WTC11 (cell line): ENCODE measurements around the gene CYP26A1. TPM values are rescaled to one million over a fixed set of nuclear protein-coding genes. Genes with fewer than 3 reads are reported as not detected.

Experiments
- ATAC-seq: fragments of 200-7000 bp; cut with Tn5 transposase; 2 replicates; pipeline ENCODE4 v1.10.0; 2021; ENCODE audit warnings: mild to moderate bottlenecking, moderate library complexity
- CTCF ChIA-PET: fragments of 300-600 bp; sonication (Branson Sonifier 250); formaldehyde crosslinking; loops from one replicate; lab custom pipeline; 2021; ENCODE audit warnings: antibody characterized with exemption; lab: Charles Lee
- POLR2A ChIA-PET: fragments of 350-600 bp; sonication (Branson Sonifier 250); formaldehyde crosslinking; loops from one replicate; lab custom pipeline; 2021; ENCODE audit warnings: antibody characterized with exemption; lab: Charles Lee
- DNase-seq: peaks from one replicate; pipeline ENCODE4 v3.0.0; 2021; ENCODE audit warnings: low spot score
- H3K27ac Mint-ChIP-seq: 2 replicates; pipeline ENCODE4 v1.8.0; 2021; ENCODE audit warnings: mixed read lengths
- H3K27me3 Mint-ChIP-seq: 2 replicates; pipeline ENCODE4 v1.8.0; 2021; ENCODE audit warnings: low read depth, mild to moderate bottlenecking, moderate library complexity, mixed read lengths
- H3K36me3 Mint-ChIP-seq: 2 replicates; pipeline ENCODE4 v1.8.0; 2021; ENCODE audit warnings: mixed read lengths
- H3K4me1 Mint-ChIP-seq: 2 replicates; pipeline ENCODE4 v1.8.0; 2022; ENCODE audit warnings: mixed read lengths
- H3K4me3 Mint-ChIP-seq: 2 replicates; pipeline ENCODE4 v1.8.0; 2021; ENCODE audit warnings: mild to moderate bottlenecking, moderate library complexity, mixed read lengths
- H3K9me3 Mint-ChIP-seq: 2 replicates; pipeline ENCODE4 v1.8.0; 2021; ENCODE audit warnings: mixed read lengths
- CREB1 ChIP-seq: sonication (generic); formaldehyde crosslinking; IDR thresholded peaks from 2 replicates; pipeline ENCODE4 v1.8.0; 2023; ENCODE audit warnings: mild to moderate bottlenecking, missing genetic modification reagents
- EMX1 ChIP-seq: fragments of 250-450 bp; sonication (Bioruptor Pico); IDR thresholded peaks from 2 replicates; pipeline ENCODE4 v1.8.0; 2021; ENCODE audit warnings: mild to moderate bottlenecking
- FOXJ3 ChIP-seq: sonication (generic); formaldehyde crosslinking; IDR thresholded peaks from 2 replicates; pipeline ENCODE4 v1.9.0; 2021; ENCODE audit warnings: missing genetic modification reagents, mild to moderate bottlenecking, borderline replicate concordance
- IRF2 ChIP-seq: sonication (generic); formaldehyde crosslinking; IDR thresholded peaks from 2 replicates; pipeline ENCODE4 v1.8.0; 2022; ENCODE audit warnings: low read depth, missing genetic modification reagents, borderline replicate concordance
- JAZF1 ChIP-seq: fragments of 250-450 bp; sonication (Bioruptor Pico); IDR thresholded peaks from 2 replicates; pipeline ENCODE4 v1.9.0; 2021; ENCODE audit warnings: moderate library complexity, mild to moderate bottlenecking, inconsistent platforms
- KAT7 ChIP-seq: sonication (generic); formaldehyde crosslinking; IDR thresholded peaks from 2 replicates; pipeline ENCODE4 v1.8.1; 2023; ENCODE audit warnings: missing genetic modification reagents, mild to moderate bottlenecking, borderline replicate concordance
- NFE2L1 ChIP-seq: sonication (generic); formaldehyde crosslinking; IDR thresholded peaks from 2 replicates; pipeline ENCODE4 v1.8.1; 2023; ENCODE audit warnings: missing genetic modification reagents
- ZNF121 ChIP-seq: sonication (generic); formaldehyde crosslinking; IDR thresholded peaks from 2 replicates; pipeline ENCODE4 v1.8.0; 2023; ENCODE audit warnings: missing genetic modification reagents
- ZNF138 ChIP-seq: sonication (generic); formaldehyde crosslinking; conservative IDR thresholded peaks from 2 replicates; pipeline ENCODE4 v1.8.1; 2022; ENCODE audit warnings: mild to moderate bottlenecking, moderate library complexity, missing genetic modification reagents
- ZNF317 ChIP-seq: sonication (generic); formaldehyde crosslinking; IDR thresholded peaks from 2 replicates; pipeline ENCODE4 v1.8.1; 2023; ENCODE audit warnings: low read depth, mild to moderate bottlenecking, moderate library complexity, missing genetic modification reagents, borderline replicate concordance
- ZNF396 ChIP-seq: fragments of 250-450 bp; sonication (Bioruptor Pico); IDR thresholded peaks from 2 replicates; pipeline ENCODE4 v1.8.0; 2021; ENCODE audit warnings: mild to moderate bottlenecking, moderate library complexity, borderline replicate concordance
- ZNF423 ChIP-seq: fragments of 250-450 bp; sonication (Bioruptor Pico); IDR thresholded peaks from 2 replicates; pipeline ENCODE4 v2.1.2; 2022; ENCODE audit warnings: mild to moderate bottlenecking, moderate library complexity
- total RNA-seq: library from RNA; stranded (reverse); gene quantifications from 3 replicates; pipeline ENCODE4 v1.2.3, GENCODE V29; 2021
- TF ChIP-seq, protein P1 (sequence below): sonication (generic); formaldehyde crosslinking; IDR thresholded peaks from 2 replicates; pipeline ENCODE4 v1.8.0; 2022; ENCODE audit warnings: mild to moderate bottlenecking, missing genetic modification reagents
- TF ChIP-seq, protein P2 (sequence below): sonication (generic); formaldehyde crosslinking; IDR thresholded peaks from 2 replicates; pipeline ENCODE4 v1.8.0; 2023; ENCODE audit warnings: missing genetic modification reagents
- TF ChIP-seq, protein P3 (sequence below): sonication (generic); formaldehyde crosslinking; IDR thresholded peaks from 2 replicates; pipeline ENCODE4 v1.8.1; 2023; ENCODE audit warnings: mild to moderate bottlenecking, missing genetic modification reagents, moderate library complexity
- TF ChIP-seq, protein P4 (sequence below): sonication (generic); formaldehyde crosslinking; IDR thresholded peaks from 2 replicates; pipeline ENCODE4 v1.8.1; 2022; ENCODE audit warnings: missing genetic modification reagents, borderline replicate concordance
- TF ChIP-seq, protein P5 (sequence below): sonication (generic); formaldehyde crosslinking; conservative IDR thresholded peaks from 2 replicates; pipeline ENCODE4 v1.8.1; 2022; ENCODE audit warnings: mild to moderate bottlenecking, missing genetic modification reagents
- TF ChIP-seq, protein P6 (sequence below): sonication (generic); formaldehyde crosslinking; IDR thresholded peaks from 2 replicates; pipeline ENCODE4 v1.8.0; 2022; ENCODE audit warnings: mild to moderate bottlenecking, missing genetic modification reagents
- TF ChIP-seq, protein P7 (sequence below): fragments of 250-450 bp; sonication (Bioruptor Pico); IDR thresholded peaks from 2 replicates; pipeline ENCODE4 v1.9.0; 2021; ENCODE audit warnings: mild to moderate bottlenecking, borderline replicate concordance

CYP26A1 gene
- total RNA-seq, 1 experiment from 2014 or later = 3.4 TPM

DNA sequence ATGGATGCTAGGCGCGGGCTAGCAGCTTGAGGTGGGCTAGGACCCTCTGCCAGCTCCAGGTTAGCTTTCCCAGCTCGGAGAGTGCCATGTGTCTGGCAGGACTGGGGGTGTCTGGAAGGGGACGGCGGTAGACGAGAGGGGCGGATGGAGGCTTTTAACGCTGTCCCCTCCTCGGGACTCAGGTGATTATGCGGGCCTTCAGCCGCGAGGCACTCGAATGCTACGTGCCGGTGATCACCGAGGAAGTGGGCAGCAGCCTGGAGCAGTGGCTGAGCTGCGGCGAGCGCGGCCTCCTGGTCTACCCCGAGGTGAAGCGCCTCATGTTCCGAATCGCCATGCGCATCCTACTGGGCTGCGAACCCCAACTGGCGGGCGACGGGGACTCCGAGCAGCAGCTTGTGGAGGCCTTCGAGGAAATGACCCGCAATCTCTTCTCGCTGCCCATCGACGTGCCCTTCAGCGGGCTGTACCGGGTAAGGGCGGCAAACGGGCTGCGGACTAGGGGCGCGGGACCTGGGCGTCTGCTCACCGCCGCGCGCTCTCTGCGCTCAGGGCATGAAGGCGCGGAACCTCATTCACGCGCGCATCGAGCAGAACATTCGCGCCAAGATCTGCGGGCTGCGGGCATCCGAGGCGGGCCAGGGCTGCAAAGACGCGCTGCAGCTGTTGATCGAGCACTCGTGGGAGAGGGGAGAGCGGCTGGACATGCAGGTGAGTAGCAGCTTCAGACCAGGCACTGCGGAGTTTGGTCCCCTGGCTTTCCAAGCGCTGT lies 1.1 kb downstream of the CYP26A1 start (continued):
- TF ChIP-seq, protein P1, sequence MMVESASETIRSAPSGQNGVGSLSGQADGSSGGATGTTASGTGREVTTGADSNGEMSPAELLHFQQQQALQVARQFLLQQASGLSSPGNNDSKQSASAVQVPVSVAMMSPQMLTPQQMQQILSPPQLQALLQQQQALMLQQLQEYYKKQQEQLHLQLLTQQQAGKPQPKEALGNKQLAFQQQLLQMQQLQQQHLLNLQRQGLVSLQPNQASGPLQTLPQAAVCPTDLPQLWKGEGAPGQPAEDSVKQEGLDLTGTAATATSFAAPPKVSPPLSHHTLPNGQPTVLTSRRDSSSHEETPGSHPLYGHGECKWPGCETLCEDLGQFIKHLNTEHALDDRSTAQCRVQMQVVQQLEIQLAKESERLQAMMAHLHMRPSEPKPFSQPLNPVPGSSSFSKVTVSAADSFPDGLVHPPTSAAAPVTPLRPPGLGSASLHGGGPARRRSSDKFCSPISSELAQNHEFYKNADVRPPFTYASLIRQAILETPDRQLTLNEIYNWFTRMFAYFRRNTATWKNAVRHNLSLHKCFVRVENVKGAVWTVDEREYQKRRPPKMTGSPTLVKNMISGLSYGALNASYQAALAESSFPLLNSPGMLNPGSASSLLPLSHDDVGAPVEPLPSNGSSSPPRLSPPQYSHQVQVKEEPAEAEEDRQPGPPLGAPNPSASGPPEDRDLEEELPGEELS (CRISPR knock-in tag) = 0 out of 2 replicates have a peak, but pooled peaks have one; percentile 10
- TF ChIP-seq ZNF396 (CRISPR knock-in tag) (no peak), KAT7 (CRISPR knock-in tag) (peak; percentile 50; the same call in 1 of the 2 replicates)

DNA sequence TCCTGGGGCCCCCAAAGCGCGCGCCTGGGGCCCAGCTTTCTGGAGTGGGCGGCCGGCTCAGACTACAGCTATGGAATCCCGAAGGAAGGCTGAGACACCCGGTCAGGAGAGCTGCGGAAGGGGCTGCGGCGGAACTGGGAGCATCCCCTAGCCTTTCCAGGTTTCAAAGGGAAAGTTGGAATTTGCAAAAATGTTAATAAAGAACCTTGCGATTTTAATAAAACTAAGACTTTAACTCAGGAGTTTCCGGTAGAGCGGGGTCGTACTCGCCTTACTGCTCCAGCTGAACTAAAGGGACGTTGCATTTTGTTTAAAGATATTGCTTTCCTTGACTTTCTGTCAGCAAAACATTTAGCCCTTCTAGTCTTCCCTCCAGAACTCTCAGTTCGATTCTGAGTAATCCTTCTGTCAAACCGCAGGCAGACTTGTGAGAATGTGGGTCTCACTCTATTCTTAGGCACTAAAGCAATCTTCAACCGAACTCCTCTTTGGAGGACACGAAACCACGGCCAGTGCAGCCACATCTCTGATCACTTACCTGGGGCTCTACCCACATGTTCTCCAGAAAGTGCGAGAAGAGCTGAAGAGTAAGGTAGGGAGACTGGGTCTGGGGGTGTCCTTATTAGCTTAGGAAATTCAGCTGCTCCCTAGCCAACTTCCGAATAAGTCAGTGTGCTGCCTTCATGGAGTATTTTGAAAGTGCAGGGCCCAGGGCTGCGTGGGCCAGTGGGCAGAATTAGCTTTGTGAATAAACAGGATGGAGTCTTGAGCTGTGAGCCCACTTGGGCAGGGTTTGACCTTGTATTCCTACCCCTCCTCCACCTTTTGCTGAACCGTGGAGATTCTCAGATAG lies 1.9 kb downstream of the CYP26A1 start:
- ChIA-PET CTCF (interaction anchor here (0.7 to 7.1 kb wide), 15 partner anchors 12 to 407 kb away, joined by 3 to 106 read pairs (median 4); partner anchors contain the start of gene CYP26C1), POLR2A (no interaction called here)
- H3K27ac Mint-ChIP-seq = no peak overlapping the region
- DNase-seq (no peak), ATAC-seq (no peak)
- H3K4me3 Mint-ChIP-seq = peak overlapping the region; percentile 89
- H3K27me3 Mint-ChIP-seq = peaks cover 87% of the 10 kb centered on the region
- H3K36me3 Mint-ChIP-seq = no peaks in the 10 kb centered on the region
- peaks cover 43% of the 10 kb centered on the region for H3K4me1 Mint-ChIP-seq
- H3K9me3 Mint-ChIP-seq = no peaks in the 10 kb centered on the region
- TF ChIP-seq, protein P1 (CRISPR knock-in tag) = no peak
- no peak for TF ChIP-seq FOXJ3 (CRISPR knock-in tag)
- TF ChIP-seq, protein P2, sequence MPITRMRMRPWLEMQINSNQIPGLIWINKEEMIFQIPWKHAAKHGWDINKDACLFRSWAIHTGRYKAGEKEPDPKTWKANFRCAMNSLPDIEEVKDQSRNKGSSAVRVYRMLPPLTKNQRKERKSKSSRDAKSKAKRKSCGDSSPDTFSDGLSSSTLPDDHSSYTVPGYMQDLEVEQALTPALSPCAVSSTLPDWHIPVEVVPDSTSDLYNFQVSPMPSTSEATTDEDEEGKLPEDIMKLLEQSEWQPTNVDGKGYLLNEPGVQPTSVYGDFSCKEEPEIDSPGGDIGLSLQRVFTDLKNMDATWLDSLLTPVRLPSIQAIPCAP (CRISPR knock-in tag) = no peak
- TF ChIP-seq CREB1 (CRISPR knock-in tag) = no peak
- TF ChIP-seq, protein P3, sequence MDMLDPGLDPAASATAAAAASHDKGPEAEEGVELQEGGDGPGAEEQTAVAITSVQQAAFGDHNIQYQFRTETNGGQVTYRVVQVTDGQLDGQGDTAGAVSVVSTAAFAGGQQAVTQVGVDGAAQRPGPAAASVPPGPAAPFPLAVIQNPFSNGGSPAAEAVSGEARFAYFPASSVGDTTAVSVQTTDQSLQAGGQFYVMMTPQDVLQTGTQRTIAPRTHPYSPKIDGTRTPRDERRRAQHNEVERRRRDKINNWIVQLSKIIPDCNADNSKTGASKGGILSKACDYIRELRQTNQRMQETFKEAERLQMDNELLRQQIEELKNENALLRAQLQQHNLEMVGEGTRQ = no peak
- TF ChIP-seq ZNF138 (CRISPR knock-in tag) = no peak
- no peak for TF ChIP-seq KAT7 (CRISPR knock-in tag)
- TF ChIP-seq, protein P4, sequence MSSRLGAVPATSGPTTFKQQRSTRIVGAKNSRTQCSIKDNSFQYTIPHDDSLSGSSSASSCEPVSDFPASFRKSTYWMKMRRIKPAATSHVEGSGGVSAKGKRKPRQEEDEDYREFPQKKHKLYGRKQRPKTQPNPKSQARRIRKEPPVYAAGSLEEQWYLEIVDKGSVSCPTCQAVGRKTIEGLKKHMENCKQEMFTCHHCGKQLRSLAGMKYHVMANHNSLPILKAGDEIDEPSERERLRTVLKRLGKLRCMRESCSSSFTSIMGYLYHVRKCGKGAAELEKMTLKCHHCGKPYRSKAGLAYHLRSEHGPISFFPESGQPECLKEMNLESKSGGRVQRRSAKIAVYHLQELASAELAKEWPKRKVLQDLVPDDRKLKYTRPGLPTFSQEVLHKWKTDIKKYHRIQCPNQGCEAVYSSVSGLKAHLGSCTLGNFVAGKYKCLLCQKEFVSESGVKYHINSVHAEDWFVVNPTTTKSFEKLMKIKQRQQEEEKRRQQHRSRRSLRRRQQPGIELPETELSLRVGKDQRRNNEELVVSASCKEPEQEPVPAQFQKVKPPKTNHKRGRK = no peak
- TF ChIP-seq ZNF121 (CRISPR knock-in tag) = no peak
- TF ChIP-seq ZNF423 (CRISPR knock-in tag) = no peak
- no peak for TF ChIP-seq ZNF317 (CRISPR knock-in tag)
- TF ChIP-seq, protein P5, sequence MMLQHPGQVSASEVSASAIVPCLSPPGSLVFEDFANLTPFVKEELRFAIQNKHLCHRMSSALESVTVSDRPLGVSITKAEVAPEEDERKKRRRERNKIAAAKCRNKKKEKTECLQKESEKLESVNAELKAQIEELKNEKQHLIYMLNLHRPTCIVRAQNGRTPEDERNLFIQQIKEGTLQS (CRISPR knock-in tag) = no peak
- no peak for TF ChIP-seq IRF2 (CRISPR knock-in tag)
- no peak for TF ChIP-seq EMX1 (CRISPR knock-in tag)
- TF ChIP-seq, protein P6, sequence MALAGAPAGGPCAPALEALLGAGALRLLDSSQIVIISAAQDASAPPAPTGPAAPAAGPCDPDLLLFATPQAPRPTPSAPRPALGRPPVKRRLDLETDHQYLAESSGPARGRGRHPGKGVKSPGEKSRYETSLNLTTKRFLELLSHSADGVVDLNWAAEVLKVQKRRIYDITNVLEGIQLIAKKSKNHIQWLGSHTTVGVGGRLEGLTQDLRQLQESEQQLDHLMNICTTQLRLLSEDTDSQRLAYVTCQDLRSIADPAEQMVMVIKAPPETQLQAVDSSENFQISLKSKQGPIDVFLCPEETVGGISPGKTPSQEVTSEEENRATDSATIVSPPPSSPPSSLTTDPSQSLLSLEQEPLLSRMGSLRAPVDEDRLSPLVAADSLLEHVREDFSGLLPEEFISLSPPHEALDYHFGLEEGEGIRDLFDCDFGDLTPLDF (CRISPR knock-in tag) = no peak
- TF ChIP-seq, protein P7, sequence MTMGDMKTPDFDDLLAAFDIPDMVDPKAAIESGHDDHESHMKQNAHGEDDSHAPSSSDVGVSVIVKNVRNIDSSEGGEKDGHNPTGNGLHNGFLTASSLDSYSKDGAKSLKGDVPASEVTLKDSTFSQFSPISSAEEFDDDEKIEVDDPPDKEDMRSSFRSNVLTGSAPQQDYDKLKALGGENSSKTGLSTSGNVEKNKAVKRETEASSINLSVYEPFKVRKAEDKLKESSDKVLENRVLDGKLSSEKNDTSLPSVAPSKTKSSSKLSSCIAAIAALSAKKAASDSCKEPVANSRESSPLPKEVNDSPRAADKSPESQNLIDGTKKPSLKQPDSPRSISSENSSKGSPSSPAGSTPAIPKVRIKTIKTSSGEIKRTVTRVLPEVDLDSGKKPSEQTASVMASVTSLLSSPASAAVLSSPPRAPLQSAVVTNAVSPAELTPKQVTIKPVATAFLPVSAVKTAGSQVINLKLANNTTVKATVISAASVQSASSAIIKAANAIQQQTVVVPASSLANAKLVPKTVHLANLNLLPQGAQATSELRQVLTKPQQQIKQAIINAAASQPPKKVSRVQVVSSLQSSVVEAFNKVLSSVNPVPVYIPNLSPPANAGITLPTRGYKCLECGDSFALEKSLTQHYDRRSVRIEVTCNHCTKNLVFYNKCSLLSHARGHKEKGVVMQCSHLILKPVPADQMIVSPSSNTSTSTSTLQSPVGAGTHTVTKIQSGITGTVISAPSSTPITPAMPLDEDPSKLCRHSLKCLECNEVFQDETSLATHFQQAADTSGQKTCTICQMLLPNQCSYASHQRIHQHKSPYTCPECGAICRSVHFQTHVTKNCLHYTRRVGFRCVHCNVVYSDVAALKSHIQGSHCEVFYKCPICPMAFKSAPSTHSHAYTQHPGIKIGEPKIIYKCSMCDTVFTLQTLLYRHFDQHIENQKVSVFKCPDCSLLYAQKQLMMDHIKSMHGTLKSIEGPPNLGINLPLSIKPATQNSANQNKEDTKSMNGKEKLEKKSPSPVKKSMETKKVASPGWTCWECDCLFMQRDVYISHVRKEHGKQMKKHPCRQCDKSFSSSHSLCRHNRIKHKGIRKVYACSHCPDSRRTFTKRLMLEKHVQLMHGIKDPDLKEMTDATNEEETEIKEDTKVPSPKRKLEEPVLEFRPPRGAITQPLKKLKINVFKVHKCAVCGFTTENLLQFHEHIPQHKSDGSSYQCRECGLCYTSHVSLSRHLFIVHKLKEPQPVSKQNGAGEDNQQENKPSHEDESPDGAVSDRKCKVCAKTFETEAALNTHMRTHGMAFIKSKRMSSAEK (CRISPR knock-in tag) = no peak
- no peak for TF ChIP-seq NFE2L1 (CRISPR knock-in tag)
- no peak for TF ChIP-seq JAZF1 (CRISPR knock-in tag)
